ENCODE data around the gene ZNF426. TPM values are rescaled to one million over a fixed set of nuclear protein-coding genes. Genes with fewer than 3 reads are reported as not detected.

The ZNF426 gene
- total RNA-seq, 4 donors from 2014 or later, result 4.6 to 15.7 (median 9.5) TPM

GRCh38 chr19:9531933-9532332 lies 6.5 kb downstream of the ZNF426 start:
- TF ChIP-seq, protein P1, sequence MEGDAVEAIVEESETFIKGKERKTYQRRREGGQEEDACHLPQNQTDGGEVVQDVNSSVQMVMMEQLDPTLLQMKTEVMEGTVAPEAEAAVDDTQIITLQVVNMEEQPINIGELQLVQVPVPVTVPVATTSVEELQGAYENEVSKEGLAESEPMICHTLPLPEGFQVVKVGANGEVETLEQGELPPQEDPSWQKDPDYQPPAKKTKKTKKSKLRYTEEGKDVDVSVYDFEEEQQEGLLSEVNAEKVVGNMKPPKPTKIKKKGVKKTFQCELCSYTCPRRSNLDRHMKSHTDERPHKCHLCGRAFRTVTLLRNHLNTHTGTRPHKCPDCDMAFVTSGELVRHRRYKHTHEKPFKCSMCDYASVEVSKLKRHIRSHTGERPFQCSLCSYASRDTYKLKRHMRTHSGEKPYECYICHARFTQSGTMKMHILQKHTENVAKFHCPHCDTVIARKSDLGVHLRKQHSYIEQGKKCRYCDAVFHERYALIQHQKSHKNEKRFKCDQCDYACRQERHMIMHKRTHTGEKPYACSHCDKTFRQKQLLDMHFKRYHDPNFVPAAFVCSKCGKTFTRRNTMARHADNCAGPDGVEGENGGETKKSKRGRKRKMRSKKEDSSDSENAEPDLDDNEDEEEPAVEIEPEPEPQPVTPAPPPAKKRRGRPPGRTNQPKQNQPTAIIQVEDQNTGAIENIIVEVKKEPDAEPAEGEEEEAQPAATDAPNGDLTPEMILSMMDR (IDR thresholded peaks at IDR 0.05), result no peak
- TF ChIP-seq POLR2A (IDR thresholded peaks at IDR 0.05), result no peak
- 86 to 98% methylated on average over 4 of the region's 4 CpGs for WGBS, 2 donors
- no peak overlapping the region for H3K4me3 ChIP-seq (ENCODE audit: low read depth, poor library complexity, severe bottlenecking)
- intact Hi-C loops (cut with DNase I; ENCODE audit: low total_unique reads), result no loop called here
- no peak for DNase-seq (ENCODE audit: low spot score in 2 of 2)

- H3K4me3 ChIP-seq (ENCODE audit: low read depth, poor library complexity, severe bottlenecking), result no peak overlapping the region
- 98 to 99% methylated on average over 5 of the region's 5 CpGs for WGBS, 2 donors
- intact Hi-C loops (cut with DNase I; ENCODE audit: low total_unique reads), result no loop called here
- TF ChIP-seq, protein P1 (IDR thresholded peaks at IDR 0.05), result no peak
- no peak for TF ChIP-seq POLR2A (IDR thresholded peaks at IDR 0.05)
- no peak for DNase-seq (ENCODE audit: low spot score in 2 of 2)
These were observed 9.6 kb downstream of the ZNF426 start for GRCh38 chr19:9528757-9529336.

DNA sequence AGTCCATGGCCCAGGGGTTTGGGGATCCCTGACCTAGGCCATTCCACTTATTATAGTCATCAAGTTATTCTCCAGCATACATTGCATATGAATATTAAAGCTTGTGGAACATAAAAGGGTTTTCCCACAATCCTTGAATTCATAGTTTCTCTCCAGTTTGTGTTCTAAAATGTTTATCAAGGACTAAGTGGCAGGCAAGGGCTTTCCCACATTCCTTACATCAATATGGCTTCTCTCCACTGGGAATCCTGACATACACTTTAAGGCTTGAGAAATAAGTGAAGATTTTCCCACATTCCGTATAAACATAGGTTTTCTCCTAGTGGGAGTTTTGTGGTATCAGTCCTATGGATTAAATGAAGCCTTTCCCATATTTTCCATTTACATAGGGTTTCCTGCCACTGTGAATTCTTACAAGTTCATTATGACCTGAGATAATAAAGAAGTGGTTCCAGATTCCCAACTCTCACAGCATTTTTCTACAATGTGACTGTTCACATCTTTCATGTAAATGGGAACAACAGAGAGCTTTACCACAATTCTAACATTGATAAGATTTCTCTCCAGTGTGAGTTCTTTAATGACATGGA lies 14.5 kb downstream of the ZNF426 start:
- DNase-seq (ENCODE audit: low spot score in 2 of 2), result no peak
- no peak overlapping the region for H3K4me3 ChIP-seq (ENCODE audit: low read depth, poor library complexity, severe bottlenecking)
- TF ChIP-seq, protein P1 (IDR thresholded peaks at IDR 0.05), result no peak
- TF ChIP-seq POLR2A (IDR thresholded peaks at IDR 0.05), result no peak
- WGBS, 2 donors, result 100% methylated on average over 1 of the region's 1 CpG
- intact Hi-C loops (cut with DNase I; ENCODE audit: low total_unique reads), result no loop called here

DNA sequence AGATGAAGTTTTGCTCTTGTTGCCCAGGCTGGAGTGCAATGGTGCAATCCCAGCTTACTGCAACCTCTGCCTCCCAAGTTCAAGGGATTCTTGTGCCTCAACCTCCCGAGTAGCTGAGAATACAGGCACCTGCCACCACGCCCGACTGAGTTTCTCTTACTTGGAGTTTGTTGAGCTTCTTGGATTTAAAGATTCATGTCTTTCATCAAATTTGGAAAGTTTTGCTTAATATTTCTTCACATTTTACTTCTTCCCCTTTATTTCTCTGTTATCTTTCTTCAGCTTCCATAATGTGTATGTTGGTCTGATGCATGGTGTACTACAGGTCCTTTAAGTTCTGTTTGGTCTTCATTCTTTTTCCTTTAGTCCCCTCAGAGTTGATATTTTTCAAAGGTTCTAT lies 31.2 kb downstream of the ZNF426 start:
- H3K4me3 ChIP-seq (ENCODE audit: low read depth, poor library complexity, severe bottlenecking), result no peak overlapping the region
- WGBS, 2 donors, result 81 to 83% methylated on average over 3 of the region's 3 CpGs

DNA sequence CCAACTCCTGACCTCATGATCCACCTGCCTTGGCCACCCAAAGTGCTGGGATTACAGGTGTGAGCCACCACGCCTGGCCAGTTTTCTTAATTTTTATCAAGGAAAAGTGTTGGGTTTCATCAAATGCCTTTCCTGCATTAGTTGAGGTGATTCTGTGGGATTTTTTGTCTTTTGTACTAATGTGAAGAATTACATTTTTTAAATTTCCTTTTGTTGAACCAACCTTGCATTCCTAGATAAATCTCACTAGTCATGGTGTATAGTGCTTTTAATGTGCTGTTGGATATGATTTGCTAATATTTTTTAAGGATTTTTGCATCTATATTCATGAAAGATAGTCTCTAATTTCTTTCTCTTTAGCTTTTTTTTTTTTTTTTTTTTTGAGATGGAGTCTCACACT lies 37.6 kb downstream of the ZNF426 start:
- intact Hi-C loops (cut with DNase I; ENCODE audit: low total_unique reads), result no loop called here
- TF ChIP-seq, protein P1 (IDR thresholded peaks at IDR 0.05), result no peak
- TF ChIP-seq POLR2A (IDR thresholded peaks at IDR 0.05), result no peak
- H3K4me3 ChIP-seq (ENCODE audit: low read depth, poor library complexity, severe bottlenecking), result no peak overlapping the region
- no peak for DNase-seq (ENCODE audit: low spot score in 2 of 2)
- 83 to 100% methylated on average over 1 of the region's 1 CpG for WGBS, 2 donors

More for the DNA sequence above, 31.2 kb downstream of the ZNF426 start:
- TF ChIP-seq, protein P1 (IDR thresholded peaks at IDR 0.05), result no peak
- TF ChIP-seq POLR2A (IDR thresholded peaks at IDR 0.05), result no peak
- intact Hi-C loops (cut with DNase I; ENCODE audit: low total_unique reads), result no loop called here
- DNase-seq (ENCODE audit: low spot score in 2 of 2), result no peak

Data from lower leg skin (tissue), 4 donors.